ENCODE measurements around the gene TPMT. TPM values are rescaled to one million over a fixed set of nuclear protein-coding genes. Genes with fewer than 3 reads are reported as not detected.

The TPMT gene
- total and polyA plus RNA-seq, 2 of the 13 experiments (the other 11 are each of a cell fraction or from before 2014, with no cell fraction given): 11.1 to 22.8 TPM

GRCh38 chr6:18185624-18186023 lies 30.7 kb upstream of the TPMT start:
- Histone ChIP-seq H3K4me1 (ENCODE audit: insufficient read depth, low read length) (no peaks in the 10 kb centered on the region), H3K36me3 (replicated peaks in 1 of 2; ENCODE audit: control insufficient read depth in 1 of 2, insufficient read depth in 2 of 2, low read length in 2 of 2) (peaks cover 0 to 4% of the 10 kb centered on the region in 2 experiments; a peak in 1 of 5 replicates), H3K4me3 (replicated peaks in 1 of 3; ENCODE audit: insufficient read depth in 1 of 3, low read depth in 2 of 3, low read length in 3 of 3) (no peak overlapping the region), H4K20me1 (ENCODE audit: insufficient read depth, low read length) (no peaks in the 10 kb centered on the region), H3K27me3 (ENCODE audit: control insufficient read depth in 1 of 2, insufficient read depth in 2 of 2, low read length in 2 of 2) (no peaks in the 10 kb centered on the region), H2AFZ (ENCODE audit: low read length) (no peak overlapping the region), H3K9ac (ENCODE audit: insufficient read depth, low read depth, low read length) (no peak overlapping the region), H3K4me2 (ENCODE audit: low read depth, low read length) (no peak overlapping the region), H3K79me2 (ENCODE audit: insufficient read depth, low read length) (no peaks in the 10 kb centered on the region), H3K9me3 (ENCODE audit: low read length) (no peaks in the 10 kb centered on the region), H3K27ac (ENCODE audit: extremely low read length, insufficient read depth, low read length) (no peak overlapping the region)
- in situ Hi-C loops (cut with HindIII; ENCODE audit: extremely low pct_ligation_motif_present, low pct_unique_long_range_greater_than_20kb) (no loop called here), intact Hi-C loops (cut with micrococcal nuclease; ENCODE audit: unreplicated experiment) (no loop called here)
- ChIA-PET POLR2A (no interaction called here), CTCF (ENCODE audit: low intra/inter-chr PET ratio, low total read pairs) (no interaction called here)
- no peak for FAIRE-seq
- no TSS peak for BruUV-seq (replicated peaks)
- no peak for ATAC-seq
- no peak for DNase-seq (ENCODE audit: low spot score)
- WGBS (ENCODE audit: low lambda C conversion rate): 95% methylated on average over 1 of the region's 1 CpG
- TF ChIP-seq ZNF552 (CRISPR knock-in tag; IDR thresholded peaks at IDR 0.05; ENCODE audit: borderline replicate concordance): no peak
- no peak for TF ChIP-seq HOXD1 (CRISPR knock-in tag; IDR thresholded peaks at IDR 0.05)

DNA sequence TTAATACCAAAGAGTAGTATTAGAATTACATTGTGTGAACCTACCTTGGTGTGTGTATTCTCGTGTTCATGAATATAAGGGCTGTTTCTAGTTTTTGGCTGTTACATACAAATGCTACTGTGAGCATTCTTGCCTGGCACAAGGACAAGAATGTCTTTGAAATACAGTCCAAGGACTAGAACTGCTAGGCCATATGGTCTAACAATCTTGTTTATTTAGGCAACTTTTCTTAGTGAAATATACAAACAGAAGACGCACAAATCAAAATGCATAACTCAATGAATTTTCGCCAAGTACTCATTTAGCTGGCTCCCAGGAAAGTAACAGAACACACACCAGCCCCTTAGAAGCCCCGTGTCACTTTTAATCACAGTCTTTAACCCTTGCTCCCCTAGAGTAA lies 28.9 kb upstream of the TPMT start:
- in situ Hi-C loops (cut with HindIII; ENCODE audit: extremely low pct_ligation_motif_present, low pct_unique_long_range_greater_than_20kb): no loop called here
- Histone ChIP-seq H3K36me3 (replicated peaks in 1 of 2; ENCODE audit: control insufficient read depth in 1 of 2, insufficient read depth in 2 of 2, low read length in 2 of 2) (peaks cover 0 to 4% of the 10 kb centered on the region in 2 experiments; a peak in 1 of 5 replicates), H4K20me1 (ENCODE audit: insufficient read depth, low read length) (no peaks in the 10 kb centered on the region), H2AFZ (ENCODE audit: low read length) (no peak overlapping the region), H3K27me3 (ENCODE audit: control insufficient read depth in 1 of 2, insufficient read depth in 2 of 2, low read length in 2 of 2) (no peaks in the 10 kb centered on the region), H3K79me2 (ENCODE audit: insufficient read depth, low read length) (no peaks in the 10 kb centered on the region), H3K4me2 (ENCODE audit: low read depth, low read length) (no peak overlapping the region), H3K9me3 (ENCODE audit: low read length) (no peaks in the 10 kb centered on the region), H3K27ac (ENCODE audit: extremely low read length, insufficient read depth, low read length) (no peak overlapping the region), H3K4me1 (ENCODE audit: insufficient read depth, low read length) (no peaks in the 10 kb centered on the region), H3K9ac (ENCODE audit: insufficient read depth, low read depth, low read length) (no peak overlapping the region), H3K4me3 (replicated peaks in 1 of 3; ENCODE audit: insufficient read depth in 1 of 3, low read depth in 2 of 3, low read length in 3 of 3) (no peak overlapping the region)
- no TSS peak for BruUV-seq (replicated peaks)
- DNase-seq (ENCODE audit: low spot score): no peak
- POLR2A ChIA-PET: no interaction called here
- FAIRE-seq: peak; percentile 42
- TF ChIP-seq PLSCR1 (CRISPR knock-in tag; IDR thresholded peaks at IDR 0.05; ENCODE audit: borderline replicate concordance) (no peak), ZNF703 (CRISPR knock-in tag; IDR thresholded peaks at IDR 0.05; ENCODE audit: borderline replicate concordance) (no peak), ZSCAN25 (CRISPR knock-in tag; IDR thresholded peaks at IDR 0.05) (no peak), ZNF503 (CRISPR knock-in tag; IDR thresholded peaks at IDR 0.05) (no peak), ZNF850 (CRISPR knock-in tag; conservative IDR thresholded peaks at IDR 0.05) (no peak), ARHGAP35 (CRISPR knock-in tag; IDR thresholded peaks at IDR 0.05; ENCODE audit: borderline replicate concordance) (no peak), DBP (CRISPR knock-in tag; IDR thresholded peaks at IDR 0.05; ENCODE audit: not compliant biosample characterization) (no peak), DNMT3B (CRISPR knock-in tag; conservative IDR thresholded peaks at IDR 0.05) (no peak), AKAP8 (CRISPR knock-in tag; IDR thresholded peaks at IDR 0.05) (no peak), ZNF414 (CRISPR knock-in tag; IDR thresholded peaks at IDR 0.05) (no peak), ZFP90 (CRISPR knock-in tag; IDR thresholded peaks at IDR 0.05; ENCODE audit: borderline replicate concordance) (no peak), CEBPG (CRISPR knock-in tag; IDR thresholded peaks at IDR 0.05) (no peak), TCF12 (IDR thresholded peaks at IDR 0.05) (no peak), TCF12 (CRISPR knock-in tag; IDR thresholded peaks at IDR 0.05) (no peak)
- CTCF ChIA-PET (ENCODE audit: low intra/inter-chr PET ratio, low total read pairs): no interaction called here
- intact Hi-C loops (cut with micrococcal nuclease; ENCODE audit: unreplicated experiment): no loop called here
- no peak for ATAC-seq
- WGBS (ENCODE audit: low lambda C conversion rate): 95% methylated on average over 4 of the region's 4 CpGs

Measured in HepG2 (cell line).